Stimulated activated CD8-positive, alpha-beta memory T cell treated with anti-CD3 and anti-CD28 coated beads, Interleukin-7, amount 100 ng/mL, for 48 hours (primary cell): ENCODE results near the gene LAX1.

Experiments
- DNase-seq, 2 donors: peaks; one replicate each; pipeline ENCODE4 v3.0.0-alpha.2; 2020; ENCODE audit warnings: low read depth in 1 of 2; ENCODE audit errors: extremely low read depth in 1 of 2

Gene LAX1

GRCh38 chr1:203807196-203807595, 42.2 kb downstream of the LAX1 start:
- DNase-seq, result no peak

- no peak for DNase-seq
These were observed 48.8 kb downstream of the LAX1 start for GRCh38 chr1:203813581-203814341.

- DNase-seq, result no peak
These were observed 53.4 kb downstream of the LAX1 start for GRCh38 chr1:203818399-203818798.

GRCh38 chr1:203823306-203823705, 58.3 kb downstream of the LAX1 start:
- DNase-seq, result no peak
